ENCODE results near the gene SLC10A3. TPM values are rescaled to one million over a fixed set of nuclear protein-coding genes. Genes with fewer than 3 reads are reported as not detected.
A peak's percentile ranks its signal among the peaks of the same experiment; 100 is the strongest.

SLC10A3 gene
- total and polyA plus RNA-seq, 2 of the 13 experiments (the other 11 are each of a cell fraction or from before 2014, with no cell fraction given), result 10.1 to 11.5 TPM

- TF ChIP-seq ZNF513 (CRISPR knock-in tag; conservative IDR thresholded peaks at IDR 0.05), result no peak
- TF ChIP-seq PRDM4 (CRISPR knock-in tag; IDR thresholded peaks at IDR 0.05; ENCODE audit: borderline replicate concordance), result no peak
- TF ChIP-seq HNRNPK (IDR thresholded peaks at IDR 0.05; ENCODE audit: low read depth, low read length, poor library complexity, severe bottlenecking), result no peak
- TF ChIP-seq ZNF687 (CRISPR knock-in tag; IDR thresholded peaks at IDR 0.05), result peak; percentile 89
- no peak for TF ChIP-seq ZC3H4 (CRISPR knock-in tag; IDR thresholded peaks at IDR 0.05; ENCODE audit: borderline replicate concordance)
- TF ChIP-seq MED8 (CRISPR knock-in tag; IDR thresholded peaks at IDR 0.05; ENCODE audit: insufficient replicate concordance), result no peak
- no peak for TF ChIP-seq ELF3 (CRISPR knock-in tag; IDR thresholded peaks at IDR 0.05)
- no peak for TF ChIP-seq PHF5A (CRISPR knock-in tag; IDR thresholded peaks at IDR 0.05; ENCODE audit: low read depth, unreplicated experiment)
- no peak for TF ChIP-seq SYNCRIP (IDR thresholded peaks at IDR 0.05; ENCODE audit: insufficient read depth, low read depth, low read length)
- no peak for TF ChIP-seq CEBPB (IDR thresholded peaks at IDR 0.05; ENCODE audit: borderline replicate concordance, low read depth, low read length)
- no peak for TF ChIP-seq ZNF503 (CRISPR knock-in tag; IDR thresholded peaks at IDR 0.05)
- TF ChIP-seq KAT8 (CRISPR knock-in tag; IDR thresholded peaks at IDR 0.05), result no peak
- TF ChIP-seq PHF20 (CRISPR knock-in tag; IDR thresholded peaks at IDR 0.05), result no peak
- no peak for TF ChIP-seq NFYC (CRISPR knock-in tag; IDR thresholded peaks at IDR 0.05)
- TF ChIP-seq FOXO4 (CRISPR knock-in tag; conservative IDR thresholded peaks at IDR 0.05), result no peak
- no peak for TF ChIP-seq THAP8 (CRISPR knock-in tag; IDR thresholded peaks at IDR 0.05; ENCODE audit: borderline replicate concordance)
- TF ChIP-seq ZNF563 (CRISPR knock-in tag; IDR thresholded peaks at IDR 0.05), result no peak
- TF ChIP-seq SIX1 (CRISPR knock-in tag; IDR thresholded peaks at IDR 0.05; ENCODE audit: borderline replicate concordance), result no peak
Observed at GRCh38 chrX:154486052-154486395, 4.4 kb downstream of the SLC10A3 start (continued).

All from HepG2 (cell line).